Lower leg skin (tissue), 4 donors: ENCODE measurements around the gene KCTD16. TPM values are rescaled to one million over a fixed set of nuclear protein-coding genes. Genes with fewer than 3 reads are reported as not detected.

Experiments
- DNase-seq, 2 donors: peaks; one replicate each; pipeline ENCODE4 v3.0.0-alpha.2; 2019; ENCODE audit warnings: low spot score in 2 of 2
- H3K4me3 ChIP-seq: fragments of 200-600 bp; sonication (generic); 2 replicates; pipeline ENCODE4 v1.5.1; 2017; ENCODE audit warnings: mild to moderate bottlenecking, low read depth; ENCODE audit not compliant: poor library complexity, severe bottlenecking
- POLR2A ChIP-seq, 2 donors: fragments of 450-650 bp; IDR thresholded peaks; one replicate each; pipeline ENCODE4 v1.6.1; 2016 to 2017; ENCODE audit warnings: antibody characterized with exemption in 2 of 2, mild to moderate bottlenecking in 1 of 2, moderate library complexity in 1 of 2
- WGBS, 2 donors: methylation state at CpG; one replicate each; pipeline ENCODE4 v1.1.5; 2018; 5-methylcytosine and 5-hydroxymethylcytosine counted together
- intact Hi-C: fragments of 100-400 bp; cut with DNase I; formaldehyde crosslinking; loops from one replicate; pipeline ENCODE4 v1.15.0; 2023; ENCODE audit warnings: low total_unique reads
- total RNA-seq, 4 donors: library from RNA; depleted of rRNA; stranded (reverse); fragments of >200 nt; gene quantifications; one replicate each; pipeline ENCODE4 v1.1.0, GENCODE V29; 2016
- TF ChIP-seq, protein P1 (sequence below), 3 donors: fragments of 450-650 bp; IDR thresholded peaks; one replicate each; pipeline ENCODE4 v1.5.1; 2016; ENCODE audit warnings: antibody characterized with exemption in 3 of 3, mild to moderate bottlenecking in 3 of 3, moderate library complexity in 2 of 3

The KCTD16 gene
- total RNA-seq, 4 donors from 2014 or later = not detected

DNA sequence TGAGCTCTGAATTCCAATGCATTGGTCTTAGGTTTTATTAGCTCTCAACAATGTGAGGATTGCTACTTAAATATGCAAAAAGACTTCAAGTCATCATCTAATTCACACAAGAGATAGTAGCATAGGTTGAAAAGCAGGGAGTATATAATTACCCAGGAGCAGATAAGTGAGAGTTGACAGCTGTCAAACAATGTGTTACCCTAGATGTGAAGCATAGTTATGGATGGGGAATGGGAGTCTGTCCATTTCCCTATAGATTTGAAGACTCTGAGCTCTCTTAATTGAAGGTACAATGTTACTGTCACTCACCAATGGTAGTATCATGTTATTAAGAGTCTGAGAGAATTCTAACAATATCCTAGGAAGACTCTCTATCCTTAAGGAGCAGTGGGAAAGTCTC is 160.7 kb downstream of the KCTD16 start:
- no peak for DNase-seq
- no peak overlapping the region for H3K4me3 ChIP-seq
- intact Hi-C loops = no loop called here
- TF ChIP-seq, protein P1, sequence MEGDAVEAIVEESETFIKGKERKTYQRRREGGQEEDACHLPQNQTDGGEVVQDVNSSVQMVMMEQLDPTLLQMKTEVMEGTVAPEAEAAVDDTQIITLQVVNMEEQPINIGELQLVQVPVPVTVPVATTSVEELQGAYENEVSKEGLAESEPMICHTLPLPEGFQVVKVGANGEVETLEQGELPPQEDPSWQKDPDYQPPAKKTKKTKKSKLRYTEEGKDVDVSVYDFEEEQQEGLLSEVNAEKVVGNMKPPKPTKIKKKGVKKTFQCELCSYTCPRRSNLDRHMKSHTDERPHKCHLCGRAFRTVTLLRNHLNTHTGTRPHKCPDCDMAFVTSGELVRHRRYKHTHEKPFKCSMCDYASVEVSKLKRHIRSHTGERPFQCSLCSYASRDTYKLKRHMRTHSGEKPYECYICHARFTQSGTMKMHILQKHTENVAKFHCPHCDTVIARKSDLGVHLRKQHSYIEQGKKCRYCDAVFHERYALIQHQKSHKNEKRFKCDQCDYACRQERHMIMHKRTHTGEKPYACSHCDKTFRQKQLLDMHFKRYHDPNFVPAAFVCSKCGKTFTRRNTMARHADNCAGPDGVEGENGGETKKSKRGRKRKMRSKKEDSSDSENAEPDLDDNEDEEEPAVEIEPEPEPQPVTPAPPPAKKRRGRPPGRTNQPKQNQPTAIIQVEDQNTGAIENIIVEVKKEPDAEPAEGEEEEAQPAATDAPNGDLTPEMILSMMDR (IDR thresholded peaks at IDR 0.05) = no peak

DNA sequence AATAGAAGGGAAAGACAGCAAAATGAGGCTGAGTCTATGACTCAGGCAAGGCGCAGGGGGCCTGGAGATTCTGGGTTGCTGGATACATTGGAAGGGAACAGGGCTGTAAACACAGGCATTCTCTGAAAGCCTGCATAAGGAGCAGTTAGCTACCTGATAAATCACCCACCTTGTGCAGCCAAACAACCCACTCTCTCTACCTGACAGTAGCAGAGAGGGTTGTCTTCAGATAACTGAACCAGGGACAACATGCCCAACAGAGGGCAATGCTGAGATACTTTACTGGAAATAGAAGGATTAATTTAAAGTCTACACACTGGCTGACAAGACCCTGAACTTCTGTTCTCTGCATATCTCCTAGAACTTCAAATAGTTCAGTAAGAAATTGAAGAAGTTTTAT is 161.6 kb downstream of the KCTD16 start:
- WGBS, 2 donors = 95 to 97% methylated on average over 1 of the region's 1 CpG
- intact Hi-C loops = no loop called here
- H3K4me3 ChIP-seq = no peak overlapping the region
- no peak for DNase-seq
- TF ChIP-seq POLR2A (IDR thresholded peaks at IDR 0.05) = no peak
- TF ChIP-seq, protein P1 (IDR thresholded peaks at IDR 0.05) = no peak

DNA sequence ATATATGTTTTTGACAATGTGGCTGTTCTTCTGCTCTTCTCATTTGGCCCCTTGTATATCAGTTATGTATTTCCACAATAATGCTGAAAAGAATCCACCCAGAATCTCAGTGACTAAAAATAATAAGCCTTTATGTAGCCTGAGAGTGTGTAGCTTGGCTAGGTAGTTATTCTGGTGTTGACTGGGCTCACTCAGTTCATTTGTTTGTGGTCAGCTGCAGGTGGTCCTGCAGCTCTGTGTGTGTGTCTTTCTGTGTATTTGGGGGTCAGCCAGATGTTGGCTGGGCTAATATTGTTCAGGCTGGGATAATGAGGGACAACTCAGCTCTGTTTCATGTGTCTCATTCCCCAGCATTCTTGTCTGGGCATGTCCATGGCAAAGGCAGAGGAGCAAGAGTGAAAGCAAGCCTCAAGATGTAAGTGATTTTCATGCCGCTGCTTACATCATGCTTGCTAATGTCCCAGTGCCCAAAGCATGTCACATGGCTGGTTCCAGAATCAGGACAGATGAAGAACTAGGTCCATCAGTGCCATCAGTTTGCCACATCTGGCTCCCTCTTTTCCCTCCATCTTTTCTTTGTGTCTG is 162.8 kb downstream of the KCTD16 start:
- no peak overlapping the region for H3K4me3 ChIP-seq
- DNase-seq = no peak
- intact Hi-C loops = no loop called here
- TF ChIP-seq, protein P1 (IDR thresholded peaks at IDR 0.05) = no peak
- no peak for TF ChIP-seq POLR2A (IDR thresholded peaks at IDR 0.05)
- 39 to 53% methylated on average over 1 of the region's 1 CpG for WGBS, 2 donors

DNA sequence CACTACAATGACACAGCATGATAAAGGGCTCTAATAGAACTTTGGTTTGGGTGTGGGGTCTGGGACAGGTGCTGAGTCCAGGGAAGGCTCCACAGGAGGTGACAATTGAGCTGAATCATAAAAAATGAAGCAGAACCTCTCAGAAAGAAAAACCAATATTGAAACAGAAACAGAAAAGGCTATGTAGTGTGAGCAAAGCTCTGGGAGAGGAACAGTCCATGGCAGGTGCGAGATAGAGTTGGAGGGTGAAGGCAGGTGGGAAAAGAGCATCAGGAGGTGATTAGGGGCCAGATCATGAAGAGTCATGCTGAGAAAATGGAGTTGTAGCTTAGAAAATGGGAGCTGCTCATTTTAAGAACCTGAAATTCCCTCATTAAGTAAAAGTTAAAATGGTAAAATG is 164.9 kb downstream of the KCTD16 start:
- no peak overlapping the region for H3K4me3 ChIP-seq
- no peak for TF ChIP-seq POLR2A (IDR thresholded peaks at IDR 0.05)
- TF ChIP-seq, protein P1 (IDR thresholded peaks at IDR 0.05) = no peak
- intact Hi-C loops = no loop called here
- WGBS, 2 donors = 88 to 100% methylated on average over 1 of the region's 1 CpG
- DNase-seq = no peak

DNA sequence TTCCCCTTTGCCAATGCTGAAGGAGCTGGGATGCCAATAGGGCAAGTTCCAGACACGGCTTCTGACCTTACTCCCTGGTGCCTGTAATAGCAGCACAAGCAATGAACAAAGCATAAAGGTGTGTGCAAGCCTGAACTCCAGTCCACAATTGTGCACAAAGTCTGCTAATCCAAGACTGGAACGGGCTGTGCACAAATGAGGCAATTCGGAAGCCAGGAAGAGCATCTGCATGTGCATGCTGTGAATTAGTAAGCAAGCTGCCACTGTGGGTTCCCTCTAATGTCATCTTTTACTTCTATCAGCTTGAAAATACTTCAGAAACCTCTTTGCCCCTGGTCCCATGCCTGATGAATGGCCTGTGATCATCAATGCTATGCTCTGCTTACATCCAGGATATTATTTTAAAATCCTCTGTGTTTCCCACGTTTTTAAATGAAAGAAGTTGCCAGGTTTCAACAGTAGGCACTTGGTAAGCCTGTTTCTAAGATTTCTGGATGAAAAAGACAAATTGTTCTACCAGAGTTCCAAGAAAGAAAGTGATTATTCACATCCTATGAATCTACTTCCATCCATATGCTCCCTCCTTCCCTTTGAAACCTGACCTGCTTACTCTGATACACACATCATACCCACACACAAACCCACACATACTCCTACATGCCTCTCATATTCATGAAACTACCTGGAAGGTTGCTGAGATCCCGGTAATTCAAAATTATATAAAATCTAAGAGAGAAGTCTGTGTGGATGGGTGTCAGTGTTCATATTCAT is 165.7 kb downstream of the KCTD16 start:
- TF ChIP-seq, protein P1 (IDR thresholded peaks at IDR 0.05) = no peak
- TF ChIP-seq POLR2A (IDR thresholded peaks at IDR 0.05) = no peak
- DNase-seq = no peak
- H3K4me3 ChIP-seq = no peak overlapping the region
- 68 to 70% methylated on average over 5 of the region's 5 CpGs for WGBS, 2 donors
- intact Hi-C loops = no loop called here
